Cardiac fibroblast (primary cell): ENCODE measurements around the gene CPEB2.

Source experiments
- DNase-seq, 2 donors: peaks; one replicate each; pipeline versions ENCODE4 v3.0.0 to v3.0.0-alpha.2; 2010; ENCODE audit warnings: low read depth in 2 of 2
- H3K4me3 ChIP-seq, 2 donors: replicated peaks in 1 of 2; 1 replicate in 1 of 2; 2 replicates in 1 of 2; pipeline ENCODE4 v1.5.1; 2011; ENCODE audit warnings: low read depth in 2 of 2, low read length in 2 of 2, mild to moderate bottlenecking in 2 of 2, moderate library complexity in 1 of 2
- TF ChIP-seq, protein P1 (sequence below): IDR thresholded peaks from one replicate; pipeline ENCODE4 v1.5.1; 2011; ENCODE audit warnings: low read depth, mild to moderate bottlenecking, low read length, inconsistent platforms

The CPEB2 gene

DNA sequence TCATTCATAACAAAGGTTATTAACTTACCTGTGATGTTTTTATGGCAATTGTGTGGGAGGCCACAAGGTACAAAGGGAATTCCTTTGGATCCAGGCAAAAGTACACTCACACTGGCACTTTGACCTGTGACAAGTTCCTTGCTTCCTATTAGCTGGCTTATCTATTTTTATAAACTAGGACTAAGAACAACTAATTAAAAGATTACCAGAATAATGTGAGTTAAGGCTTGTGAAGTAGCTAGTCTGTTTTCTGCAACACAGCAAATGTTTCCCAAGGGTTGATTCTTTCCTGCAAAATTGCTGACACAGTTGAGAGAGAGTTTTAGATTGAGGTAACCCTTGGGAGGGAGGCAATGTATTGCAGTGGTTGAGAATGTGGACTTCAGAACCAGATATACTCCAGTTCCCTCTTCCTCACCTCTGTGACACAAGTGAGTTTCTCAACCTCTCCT, 107.9 kb downstream of the CPEB2 start:
- TF ChIP-seq, protein P1, sequence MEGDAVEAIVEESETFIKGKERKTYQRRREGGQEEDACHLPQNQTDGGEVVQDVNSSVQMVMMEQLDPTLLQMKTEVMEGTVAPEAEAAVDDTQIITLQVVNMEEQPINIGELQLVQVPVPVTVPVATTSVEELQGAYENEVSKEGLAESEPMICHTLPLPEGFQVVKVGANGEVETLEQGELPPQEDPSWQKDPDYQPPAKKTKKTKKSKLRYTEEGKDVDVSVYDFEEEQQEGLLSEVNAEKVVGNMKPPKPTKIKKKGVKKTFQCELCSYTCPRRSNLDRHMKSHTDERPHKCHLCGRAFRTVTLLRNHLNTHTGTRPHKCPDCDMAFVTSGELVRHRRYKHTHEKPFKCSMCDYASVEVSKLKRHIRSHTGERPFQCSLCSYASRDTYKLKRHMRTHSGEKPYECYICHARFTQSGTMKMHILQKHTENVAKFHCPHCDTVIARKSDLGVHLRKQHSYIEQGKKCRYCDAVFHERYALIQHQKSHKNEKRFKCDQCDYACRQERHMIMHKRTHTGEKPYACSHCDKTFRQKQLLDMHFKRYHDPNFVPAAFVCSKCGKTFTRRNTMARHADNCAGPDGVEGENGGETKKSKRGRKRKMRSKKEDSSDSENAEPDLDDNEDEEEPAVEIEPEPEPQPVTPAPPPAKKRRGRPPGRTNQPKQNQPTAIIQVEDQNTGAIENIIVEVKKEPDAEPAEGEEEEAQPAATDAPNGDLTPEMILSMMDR = no peak
- no peak for DNase-seq
- H3K4me3 ChIP-seq = no peak overlapping the region

DNA sequence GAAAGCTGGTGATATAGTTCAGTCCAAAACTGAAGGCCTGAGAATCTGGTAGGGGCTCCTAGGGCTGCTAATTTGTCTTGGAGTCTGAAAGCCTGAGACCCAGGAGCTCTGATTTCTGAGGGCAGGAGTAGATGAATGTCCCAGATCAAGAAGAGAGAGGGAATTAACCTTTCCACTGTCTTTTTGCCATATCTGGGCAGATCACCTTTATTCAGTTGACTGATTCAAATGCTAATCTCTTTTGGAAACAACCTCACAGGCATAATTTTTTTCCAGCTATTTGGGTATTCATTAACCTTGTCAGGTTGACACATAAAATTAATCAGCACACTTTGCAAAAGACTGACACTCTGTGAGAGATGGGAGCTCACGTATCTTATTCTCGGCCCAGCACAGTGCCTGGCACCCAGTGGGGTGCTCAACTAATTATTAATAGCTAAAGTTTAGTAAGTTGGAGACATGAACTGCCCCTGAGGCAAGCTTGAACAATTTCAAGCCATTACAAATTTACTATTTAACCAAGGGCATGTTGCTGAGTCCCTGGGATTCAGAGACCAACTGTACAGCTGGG, 114.3 kb downstream of the CPEB2 start:
- no peak overlapping the region for H3K4me3 ChIP-seq
- DNase-seq = no peak
- TF ChIP-seq, protein P1 = no peak

DNA sequence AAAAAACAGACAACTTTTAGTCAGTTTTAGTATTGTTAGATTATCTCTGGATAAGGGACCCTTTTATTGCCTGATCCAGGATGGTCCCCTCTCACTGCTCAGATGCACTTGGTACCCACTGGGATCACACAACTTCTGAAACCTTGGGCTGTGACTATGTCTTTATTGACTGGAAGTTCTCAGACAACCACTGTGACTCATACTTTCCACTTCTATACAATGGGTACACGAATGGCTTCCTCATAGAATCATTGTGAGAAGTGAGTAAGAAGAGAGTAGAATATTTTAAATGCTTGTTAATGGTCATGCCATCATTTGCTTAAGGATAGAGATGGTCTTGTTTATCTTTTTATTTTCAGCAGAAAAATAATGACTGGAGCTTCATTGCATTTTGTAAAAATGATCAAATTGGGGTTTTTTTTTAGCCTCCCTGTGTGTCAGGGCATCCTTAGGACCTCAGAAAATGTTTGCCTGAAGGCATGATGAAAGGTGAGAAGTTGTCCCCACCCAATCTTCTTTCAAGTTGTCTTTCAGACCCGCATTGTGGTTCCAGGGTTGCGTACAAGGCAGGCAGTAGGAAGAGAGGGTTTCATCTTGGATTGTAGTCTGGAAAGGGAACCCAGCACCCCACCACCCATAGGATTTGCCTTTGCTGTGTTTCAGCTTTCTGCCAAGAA, 115.1 kb downstream of the CPEB2 start:
- no peak overlapping the region for H3K4me3 ChIP-seq
- peak in 1 of 2 donors; percentile 34 for DNase-seq
- TF ChIP-seq, protein P1 = no peak

DNA sequence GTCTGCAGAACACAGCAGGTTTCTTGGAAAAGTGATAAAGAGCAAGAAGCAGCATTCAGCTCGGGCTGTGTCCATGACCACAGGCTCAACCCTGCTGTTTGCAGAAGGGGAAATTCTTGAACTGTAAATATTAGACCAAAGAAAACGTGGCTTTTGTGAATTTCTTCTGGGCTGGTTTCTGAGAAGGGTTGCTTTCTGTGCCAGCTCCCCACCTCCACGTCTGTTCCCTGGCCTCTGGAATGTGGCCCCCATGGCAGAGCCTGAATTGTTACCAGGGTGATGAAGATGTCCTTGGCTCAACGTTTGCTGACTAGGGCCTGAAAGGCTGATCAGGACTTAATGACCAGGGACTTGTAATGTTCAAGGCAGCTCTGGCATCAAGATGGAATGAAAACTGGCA, 116.0 kb downstream of the CPEB2 start:
- TF ChIP-seq, protein P1 = no peak
- no peak for DNase-seq
- no peak overlapping the region for H3K4me3 ChIP-seq
